ENCODE data around the gene RNF20.
A peak's percentile ranks its signal among the peaks of the same experiment; 100 is the strongest.

RNF20 gene

GRCh38 chr9:101572316-101572715, 38.7 kb downstream of the RNF20 start:
- H3K9me3 ChIP-seq (ENCODE audit: insufficient read depth, low read length): no peaks in the 10 kb centered on the region
- no peak for TF ChIP-seq CTCF (IDR thresholded peaks at IDR 0.05; ENCODE audit: low read depth, low read length)
- H4K20me1 ChIP-seq (ENCODE audit: insufficient read depth, low read length): no peaks in the 10 kb centered on the region
- H3K79me2 ChIP-seq (ENCODE audit: low read length): no peaks in the 10 kb centered on the region
- no peak overlapping the region for H3K27ac ChIP-seq (ENCODE audit: low read length)
- no peak overlapping the region for H3K4me2 ChIP-seq (ENCODE audit: low read length)
- H3K9ac ChIP-seq (ENCODE audit: low read length): no peak overlapping the region
- H2AFZ ChIP-seq (ENCODE audit: low read depth, low read length): no peak overlapping the region
- no peaks in the 10 kb centered on the region for H3K4me1 ChIP-seq (ENCODE audit: low read length)
- no peak overlapping the region for H3K4me3 ChIP-seq (ENCODE audit: low read length)
- peaks cover 8% of the 10 kb centered on the region for H3K36me3 ChIP-seq (replicated peaks; ENCODE audit: low read depth, low read length)
- no peaks in the 10 kb centered on the region for H3K27me3 ChIP-seq (ENCODE audit: low read depth, low read length)

- peaks cover 3% of the 10 kb centered on the region for H3K36me3 ChIP-seq (replicated peaks; ENCODE audit: low read depth, low read length)
- H3K4me1 ChIP-seq (ENCODE audit: low read length): peaks cover 15% of the 10 kb centered on the region
- TF ChIP-seq EZH2phosphoT487 (IDR thresholded peaks at IDR 0.05; ENCODE audit: low read depth) (no peak), CTCF (IDR thresholded peaks at IDR 0.05; ENCODE audit: low read depth, low read length) (no peak)
- no peak overlapping the region for H3K4me2 ChIP-seq (ENCODE audit: low read length)
- no peaks in the 10 kb centered on the region for H3K79me2 ChIP-seq (ENCODE audit: low read length)
- no peaks in the 10 kb centered on the region for H3K9me3 ChIP-seq (ENCODE audit: insufficient read depth, low read length)
- H4K20me1 ChIP-seq (ENCODE audit: insufficient read depth, low read length): no peaks in the 10 kb centered on the region
- H3K9ac ChIP-seq (ENCODE audit: low read length): no peak overlapping the region
- no peaks in the 10 kb centered on the region for H3K27me3 ChIP-seq (ENCODE audit: low read depth, low read length)
- H2AFZ ChIP-seq (ENCODE audit: low read depth, low read length): no peak overlapping the region
- H3K4me3 ChIP-seq (ENCODE audit: low read length): no peak overlapping the region
- no peak overlapping the region for H3K27ac ChIP-seq (ENCODE audit: low read length)
These were observed 41.2 kb downstream of the RNF20 start for GRCh38 chr9:101574731-101575333.

- Histone ChIP-seq H4K20me1 (ENCODE audit: insufficient read depth, low read length) (no peaks in the 10 kb centered on the region), H3K79me2 (ENCODE audit: low read length) (no peaks in the 10 kb centered on the region), H3K36me3 (replicated peaks; ENCODE audit: low read depth, low read length) (no peaks in the 10 kb centered on the region), H3K27me3 (ENCODE audit: low read depth, low read length) (no peaks in the 10 kb centered on the region), H3K4me3 (ENCODE audit: low read length) (no peak overlapping the region), H3K9ac (ENCODE audit: low read length) (no peak overlapping the region), H2AFZ (ENCODE audit: low read depth, low read length) (peak overlapping the region; percentile 14; the same call in 1 of the 2 replicates), H3K4me1 (ENCODE audit: low read length) (peaks cover 15% of the 10 kb centered on the region), H3K9me3 (ENCODE audit: insufficient read depth, low read length) (no peaks in the 10 kb centered on the region), H3K27ac (ENCODE audit: low read length) (peak overlapping the region; percentile 24; the same call in 1 of the 2 replicates), H3K4me2 (ENCODE audit: low read length) (peak overlapping the region; percentile 59)
- TF ChIP-seq EZH2phosphoT487 (IDR thresholded peaks at IDR 0.05; ENCODE audit: low read depth) (no peak), CTCF (IDR thresholded peaks at IDR 0.05; ENCODE audit: low read depth, low read length) (no peak)
These were observed 44.7 kb downstream of the RNF20 start for GRCh38 chr9:101578378-101578777.

- Histone ChIP-seq H3K79me2 (ENCODE audit: low read length) (no peaks in the 10 kb centered on the region), H3K4me3 (ENCODE audit: low read length) (no peak overlapping the region), H3K9ac (ENCODE audit: low read length) (no peak overlapping the region), H3K4me2 (ENCODE audit: low read length) (no peak overlapping the region), H3K27ac (ENCODE audit: low read length) (no peak overlapping the region), H3K4me1 (ENCODE audit: low read length) (peaks cover 15% of the 10 kb centered on the region), H4K20me1 (ENCODE audit: insufficient read depth, low read length) (no peaks in the 10 kb centered on the region), H3K9me3 (ENCODE audit: insufficient read depth, low read length) (no peaks in the 10 kb centered on the region), H3K27me3 (ENCODE audit: low read depth, low read length) (no peaks in the 10 kb centered on the region), H2AFZ (ENCODE audit: low read depth, low read length) (no peak overlapping the region), H3K36me3 (replicated peaks; ENCODE audit: low read depth, low read length) (no peaks in the 10 kb centered on the region)
- TF ChIP-seq CTCF (IDR thresholded peaks at IDR 0.05; ENCODE audit: low read depth, low read length) (no peak), EZH2phosphoT487 (IDR thresholded peaks at IDR 0.05; ENCODE audit: low read depth) (no peak)
These were observed 46.3 kb downstream of the RNF20 start for GRCh38 chr9:101579711-101580545.
